ENCODE measurements around the gene SVOP. TPM values are rescaled to one million over a fixed set of nuclear protein-coding genes. Genes with fewer than 3 reads are reported as not detected.

SVOP gene
- total and polyA plus RNA-seq, 2 of the 8 experiments (the other 6 are each of a cell fraction or from before 2014, with no cell fraction given): 0.06 TPM; not detected in 1

- TF ChIP-seq, protein P1, sequence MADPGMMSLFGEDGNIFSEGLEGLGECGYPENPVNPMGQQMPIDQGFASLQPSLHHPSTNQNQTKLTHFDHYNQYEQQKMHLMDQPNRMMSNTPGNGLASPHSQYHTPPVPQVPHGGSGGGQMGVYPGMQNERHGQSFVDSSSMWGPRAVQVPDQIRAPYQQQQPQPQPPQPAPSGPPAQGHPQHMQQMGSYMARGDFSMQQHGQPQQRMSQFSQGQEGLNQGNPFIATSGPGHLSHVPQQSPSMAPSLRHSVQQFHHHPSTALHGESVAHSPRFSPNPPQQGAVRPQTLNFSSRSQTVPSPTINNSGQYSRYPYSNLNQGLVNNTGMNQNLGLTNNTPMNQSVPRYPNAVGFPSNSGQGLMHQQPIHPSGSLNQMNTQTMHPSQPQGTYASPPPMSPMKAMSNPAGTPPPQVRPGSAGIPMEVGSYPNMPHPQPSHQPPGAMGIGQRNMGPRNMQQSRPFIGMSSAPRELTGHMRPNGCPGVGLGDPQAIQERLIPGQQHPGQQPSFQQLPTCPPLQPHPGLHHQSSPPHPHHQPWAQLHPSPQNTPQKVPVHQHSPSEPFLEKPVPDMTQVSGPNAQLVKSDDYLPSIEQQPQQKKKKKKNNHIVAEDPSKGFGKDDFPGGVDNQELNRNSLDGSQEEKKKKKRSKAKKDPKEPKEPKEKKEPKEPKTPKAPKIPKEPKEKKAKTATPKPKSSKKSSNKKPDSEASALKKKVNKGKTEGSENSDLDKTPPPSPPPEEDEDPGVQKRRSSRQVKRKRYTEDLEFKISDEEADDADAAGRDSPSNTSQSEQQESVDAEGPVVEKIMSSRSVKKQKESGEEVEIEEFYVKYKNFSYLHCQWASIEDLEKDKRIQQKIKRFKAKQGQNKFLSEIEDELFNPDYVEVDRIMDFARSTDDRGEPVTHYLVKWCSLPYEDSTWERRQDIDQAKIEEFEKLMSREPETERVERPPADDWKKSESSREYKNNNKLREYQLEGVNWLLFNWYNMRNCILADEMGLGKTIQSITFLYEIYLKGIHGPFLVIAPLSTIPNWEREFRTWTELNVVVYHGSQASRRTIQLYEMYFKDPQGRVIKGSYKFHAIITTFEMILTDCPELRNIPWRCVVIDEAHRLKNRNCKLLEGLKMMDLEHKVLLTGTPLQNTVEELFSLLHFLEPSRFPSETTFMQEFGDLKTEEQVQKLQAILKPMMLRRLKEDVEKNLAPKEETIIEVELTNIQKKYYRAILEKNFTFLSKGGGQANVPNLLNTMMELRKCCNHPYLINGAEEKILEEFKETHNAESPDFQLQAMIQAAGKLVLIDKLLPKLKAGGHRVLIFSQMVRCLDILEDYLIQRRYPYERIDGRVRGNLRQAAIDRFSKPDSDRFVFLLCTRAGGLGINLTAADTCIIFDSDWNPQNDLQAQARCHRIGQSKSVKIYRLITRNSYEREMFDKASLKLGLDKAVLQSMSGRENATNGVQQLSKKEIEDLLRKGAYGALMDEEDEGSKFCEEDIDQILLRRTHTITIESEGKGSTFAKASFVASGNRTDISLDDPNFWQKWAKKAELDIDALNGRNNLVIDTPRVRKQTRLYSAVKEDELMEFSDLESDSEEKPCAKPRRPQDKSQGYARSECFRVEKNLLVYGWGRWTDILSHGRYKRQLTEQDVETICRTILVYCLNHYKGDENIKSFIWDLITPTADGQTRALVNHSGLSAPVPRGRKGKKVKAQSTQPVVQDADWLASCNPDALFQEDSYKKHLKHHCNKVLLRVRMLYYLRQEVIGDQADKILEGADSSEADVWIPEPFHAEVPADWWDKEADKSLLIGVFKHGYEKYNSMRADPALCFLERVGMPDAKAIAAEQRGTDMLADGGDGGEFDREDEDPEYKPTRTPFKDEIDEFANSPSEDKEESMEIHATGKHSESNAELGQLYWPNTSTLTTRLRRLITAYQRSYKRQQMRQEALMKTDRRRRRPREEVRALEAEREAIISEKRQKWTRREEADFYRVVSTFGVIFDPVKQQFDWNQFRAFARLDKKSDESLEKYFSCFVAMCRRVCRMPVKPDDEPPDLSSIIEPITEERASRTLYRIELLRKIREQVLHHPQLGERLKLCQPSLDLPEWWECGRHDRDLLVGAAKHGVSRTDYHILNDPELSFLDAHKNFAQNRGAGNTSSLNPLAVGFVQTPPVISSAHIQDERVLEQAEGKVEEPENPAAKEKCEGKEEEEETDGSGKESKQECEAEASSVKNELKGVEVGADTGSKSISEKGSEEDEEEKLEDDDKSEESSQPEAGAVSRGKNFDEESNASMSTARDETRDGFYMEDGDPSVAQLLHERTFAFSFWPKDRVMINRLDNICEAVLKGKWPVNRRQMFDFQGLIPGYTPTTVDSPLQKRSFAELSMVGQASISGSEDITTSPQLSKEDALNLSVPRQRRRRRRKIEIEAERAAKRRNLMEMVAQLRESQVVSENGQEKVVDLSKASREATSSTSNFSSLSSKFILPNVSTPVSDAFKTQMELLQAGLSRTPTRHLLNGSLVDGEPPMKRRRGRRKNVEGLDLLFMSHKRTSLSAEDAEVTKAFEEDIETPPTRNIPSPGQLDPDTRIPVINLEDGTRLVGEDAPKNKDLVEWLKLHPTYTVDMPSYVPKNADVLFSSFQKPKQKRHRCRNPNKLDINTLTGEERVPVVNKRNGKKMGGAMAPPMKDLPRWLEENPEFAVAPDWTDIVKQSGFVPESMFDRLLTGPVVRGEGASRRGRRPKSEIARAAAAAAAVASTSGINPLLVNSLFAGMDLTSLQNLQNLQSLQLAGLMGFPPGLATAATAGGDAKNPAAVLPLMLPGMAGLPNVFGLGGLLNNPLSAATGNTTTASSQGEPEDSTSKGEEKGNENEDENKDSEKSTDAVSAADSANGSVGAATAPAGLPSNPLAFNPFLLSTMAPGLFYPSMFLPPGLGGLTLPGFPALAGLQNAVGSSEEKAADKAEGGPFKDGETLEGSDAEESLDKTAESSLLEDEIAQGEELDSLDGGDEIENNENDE (IDR thresholded peaks at IDR 0.05; ENCODE audit: insufficient replicate concordance, low read length): no peak
- TF ChIP-seq RNF2 (IDR thresholded peaks at IDR 0.05; ENCODE audit: borderline replicate concordance, low read depth, low read length, missing control alignments, poor library complexity, severe bottlenecking): no peak
Measured at GRCh38 chr12:109058773-109059172, 37.9 kb upstream of the SVOP start (continued).
